Astrocyte of the spinal cord (primary cell): ENCODE data around the gene TPD52L2.

Source experiments
- DNase-seq: peaks from one replicate; pipeline ENCODE4 v3.0.0; 2011; ENCODE audit warnings: low read depth, low spot score
- H3K4me3 ChIP-seq: 2 replicates; pipeline ENCODE4 v1.5.1; 2011; ENCODE audit warnings: low read depth, mild to moderate bottlenecking, low read length, moderate library complexity
- CTCF ChIP-seq: IDR thresholded peaks from 2 replicates; pipeline ENCODE4 v1.5.1; 2012; ENCODE audit warnings: low read depth, mild to moderate bottlenecking, low read length, inconsistent platforms
- in situ Hi-C: cut with HindIII; loops from 2 replicates; pipeline ENCODE4 v1.10.0; 2017; ENCODE audit warnings: low sequenced_read_pairs

Gene TPD52L2

GRCh38 chr20:63891061-63892002 is 26.3 kb downstream of the TPD52L2 start:
- DNase-seq, result no peak
- H3K4me3 ChIP-seq, result no peak overlapping the region
- peak; percentile 9 for TF ChIP-seq CTCF
- in situ Hi-C loops, result no loop called here

- no peak for DNase-seq
- no peak for TF ChIP-seq CTCF
- no peak overlapping the region for H3K4me3 ChIP-seq
- in situ Hi-C loops, result no loop called here
Measured at GRCh38 chr20:63892402-63892801, 27.3 kb downstream of the TPD52L2 start.

- H3K4me3 ChIP-seq, result peak overlapping the region; percentile 64
- no peak for DNase-seq
- in situ Hi-C loops, result no loop called here
- no peak for TF ChIP-seq CTCF
Measured at GRCh38 chr20:63893999-63894357, 28.9 kb downstream of the TPD52L2 start.

GRCh38 chr20:63894358-63895201 is 29.5 kb downstream of the TPD52L2 start, which contains the start of gene DNAJC5:
Gene DNAJC5, plus strand, starts transcription at chr20:63895126. Its CDS starts 33,220 bp downstream, at chr20:63928346.
- no peak for TF ChIP-seq CTCF
- H3K4me3 ChIP-seq, result peak within 1 kb of the TSS; percentile 64
- DNase-seq, result peak; percentile 91
- in situ Hi-C loops, result no loop called here

GRCh38 chr20:63895202-63895951 is 30.3 kb downstream of the TPD52L2 start:
- peak; percentile 4 for DNase-seq
- in situ Hi-C loops, result no loop called here
- no peak for TF ChIP-seq CTCF
- peak overlapping the region; percentile 64 for H3K4me3 ChIP-seq

GRCh38 chr20:63895952-63896263 is 30.8 kb downstream of the TPD52L2 start:
- no peak for TF ChIP-seq CTCF
- in situ Hi-C loops, result no loop called here
- peak overlapping the region; percentile 64 for H3K4me3 ChIP-seq
- DNase-seq, result peak; percentile 33
